Inflammatory macrophage (primary cell): Measurements from ENCODE around the gene C2orf76.
"Not testable (repeated sequence)": the region's sequence is repeated elsewhere in the genome, so short reads cannot be mapped to it uniquely, and the experiment has no call there.

Source experiments
- DNase-seq, 2 donors: peaks; one replicate each; pipeline ENCODE4 v3.0.0-alpha.2; 2020 to 2022

C2orf76 gene

DNA sequence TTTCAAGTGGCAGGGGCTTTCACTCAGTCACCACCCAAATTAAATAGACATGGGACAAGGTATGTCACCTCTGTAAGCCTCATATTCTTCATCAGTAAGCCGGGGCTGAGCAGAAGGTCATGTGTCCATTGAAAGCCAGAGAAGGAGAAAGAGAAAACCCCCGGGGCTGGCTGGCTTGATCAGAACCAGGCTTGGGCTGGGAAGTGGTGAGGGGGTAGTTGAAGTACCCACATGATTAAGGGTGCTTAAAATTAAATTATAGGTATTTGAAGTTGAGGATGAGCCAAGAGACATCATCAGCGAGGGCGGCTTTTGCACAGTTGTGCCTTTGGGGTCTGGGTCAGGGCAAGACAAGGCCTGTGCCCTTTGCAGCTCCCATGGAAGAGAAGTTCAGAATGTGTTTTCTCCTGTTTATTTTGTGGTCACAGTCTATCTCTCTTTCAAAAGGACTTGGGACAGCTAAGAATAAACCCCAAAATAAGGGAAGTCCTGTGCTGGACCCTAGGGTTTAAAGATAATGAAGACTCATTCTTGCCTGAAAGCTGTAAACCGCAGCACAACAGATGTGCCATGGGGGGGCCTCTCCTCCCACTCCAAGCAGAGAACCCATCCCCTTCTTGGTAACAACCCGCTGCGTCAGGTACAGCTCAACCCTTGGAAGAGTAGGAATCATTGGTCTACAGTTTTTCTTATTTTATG, 10.8 kb upstream of the C2orf76 start:
- DNase-seq = no peak

- DNase-seq = no peak
These were observed 10.2 kb upstream of the C2orf76 start for GRCh38 chr2:119376810-119377209.

- not testable (repeated sequence) for DNase-seq
These were observed 9.8 kb upstream of the C2orf76 start for GRCh38 chr2:119376406-119376805.

DNA sequence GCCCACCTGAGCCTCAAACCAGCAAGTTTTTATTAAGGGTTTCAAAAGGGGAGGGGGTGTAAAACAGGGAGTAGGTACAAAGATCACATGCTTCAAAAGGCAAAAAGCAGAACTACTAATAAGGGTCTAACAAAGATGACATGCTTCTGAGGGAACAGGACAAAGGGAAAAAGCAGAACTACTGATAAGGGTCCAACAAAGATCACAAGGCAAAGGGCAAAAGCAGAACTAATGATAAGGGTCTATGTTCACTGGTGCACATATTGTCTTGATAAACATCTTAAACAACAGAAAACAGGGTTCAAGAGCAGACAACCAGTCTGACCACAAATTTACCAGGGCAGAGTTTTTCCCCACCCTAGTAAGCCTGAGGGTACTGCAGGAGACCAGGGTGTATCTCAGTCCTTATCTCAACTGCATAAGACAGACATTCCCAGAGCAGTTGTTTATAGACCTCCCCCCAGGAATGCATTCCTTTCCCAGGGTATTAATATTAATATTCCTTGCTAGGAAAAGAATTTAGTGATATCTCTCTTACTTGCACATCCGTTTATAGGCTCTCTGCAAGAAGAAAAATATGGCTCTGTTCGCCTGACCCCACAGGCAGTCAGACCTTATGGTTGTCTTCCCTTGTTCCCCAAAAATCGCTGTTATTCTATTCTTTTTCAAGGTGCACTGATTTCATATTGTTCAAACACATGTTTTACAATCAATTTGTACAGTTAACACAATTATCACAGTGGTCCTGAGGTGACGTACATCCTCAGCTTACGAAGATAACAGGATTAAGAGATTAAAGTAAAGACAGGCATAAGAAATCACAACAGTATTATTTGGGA, 7.5 kb upstream of the C2orf76 start:
- not testable (repeated sequence) for DNase-seq

GRCh38 chr2:119372778-119373568, 6.3 kb upstream of the C2orf76 start:
- DNase-seq = no peak

DNA sequence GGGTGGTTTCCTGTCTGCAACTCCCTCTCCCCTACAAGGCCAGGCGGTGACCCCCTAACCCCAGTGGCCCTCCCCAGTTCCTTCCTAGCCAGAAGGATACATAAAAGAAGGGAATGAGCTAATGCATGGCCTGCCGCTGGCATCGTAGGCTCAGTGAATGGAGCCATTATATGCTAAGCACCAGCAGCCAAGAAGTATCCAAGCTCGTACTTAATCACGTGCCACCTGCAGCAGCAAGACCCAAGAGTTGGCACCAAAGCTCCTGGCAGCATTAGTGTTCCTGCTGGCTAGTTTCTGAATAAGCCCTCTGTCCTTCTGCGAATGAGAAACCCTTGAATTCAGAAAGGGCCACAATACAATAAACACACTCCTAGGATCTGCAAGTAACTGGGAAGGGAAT, 4.5 kb upstream of the C2orf76 start:
- DNase-seq = no peak

- DNase-seq = no peak
These were observed 3.2 kb upstream of the C2orf76 start for GRCh38 chr2:119369845-119370244.

DNA sequence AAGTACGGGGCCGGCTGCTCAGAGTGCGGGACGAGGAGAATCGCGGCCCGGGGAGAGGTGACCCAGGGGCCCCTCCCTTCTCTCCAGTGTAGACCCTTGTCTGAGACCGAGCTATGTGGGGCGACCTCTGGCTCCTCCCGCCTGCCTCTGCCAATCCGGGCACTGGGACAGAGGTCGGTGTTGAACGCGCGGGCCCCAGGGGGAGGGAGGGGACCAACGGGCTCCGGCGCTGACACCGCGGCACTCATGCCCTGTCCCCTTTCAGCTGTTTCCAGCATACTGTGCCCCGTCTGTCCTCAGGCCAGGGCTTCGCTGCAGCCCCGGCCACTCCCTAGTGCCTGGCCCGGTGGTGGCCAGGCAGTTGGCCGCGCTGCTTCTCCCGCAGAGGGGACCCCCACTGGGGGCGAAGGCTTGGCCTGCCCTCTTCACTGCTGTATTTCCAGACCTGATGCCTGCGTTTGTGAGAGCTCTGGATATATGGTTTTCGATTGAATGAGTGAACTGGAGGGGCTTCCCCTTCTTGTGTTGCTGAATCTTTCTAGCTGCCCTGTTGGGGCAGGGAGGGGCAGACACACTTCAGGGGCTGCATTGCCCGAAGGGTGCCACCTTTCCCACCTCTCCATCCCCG, 952 bp upstream of the C2orf76 start:
- DNase-seq = peak in 1 of 2 donors; percentile 26

DNA sequence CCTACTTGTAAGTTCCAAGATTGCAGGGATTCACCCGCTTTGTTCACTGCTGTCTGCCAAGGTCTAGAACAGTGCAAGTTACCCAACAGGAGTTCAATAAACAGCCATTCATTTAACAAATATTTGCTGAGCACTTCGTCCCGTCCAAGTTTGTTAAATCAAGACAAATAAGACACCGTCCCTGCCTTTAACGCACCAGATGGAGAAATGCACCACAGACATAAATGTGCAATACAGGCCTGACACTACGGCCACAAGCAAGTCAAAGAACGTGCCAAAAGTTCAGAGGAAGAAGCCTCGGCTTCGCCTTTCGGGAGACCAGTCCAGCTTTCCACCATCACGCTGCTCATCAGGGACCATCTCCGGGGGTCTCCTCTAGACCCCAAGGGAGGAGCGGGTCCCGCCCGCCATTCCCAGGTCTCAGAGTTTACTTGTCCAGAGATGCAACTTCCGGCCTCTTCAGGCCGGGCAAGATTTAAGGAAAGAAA, 429 bp downstream of the C2orf76 start:
- DNase-seq = peak; percentile 18 to 35

GRCh38 chr2:119365436-119365835, 1.2 kb downstream of the C2orf76 start:
- DNase-seq = no peak

DNA sequence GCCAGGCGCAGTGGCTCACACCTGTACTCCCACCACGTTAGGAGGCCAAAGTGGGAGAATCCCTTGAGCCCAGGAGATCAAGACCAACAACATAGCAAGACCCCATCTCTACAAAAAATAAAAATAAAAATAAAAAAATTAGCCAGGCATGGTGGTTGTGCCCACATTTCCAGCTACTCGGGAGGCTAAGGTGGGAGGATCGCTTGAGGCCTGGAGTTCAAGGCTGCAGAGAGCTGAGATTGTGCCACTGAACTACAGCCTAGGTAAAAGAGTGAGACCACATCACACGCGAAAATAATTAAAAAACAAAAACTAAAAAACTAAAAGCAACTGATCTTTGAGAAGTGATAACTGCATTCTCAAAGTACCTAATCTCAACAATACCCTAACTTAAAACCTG, 1.8 kb downstream of the C2orf76 start:
- DNase-seq = no peak

- no peak for DNase-seq
These were observed 6.1 kb downstream of the C2orf76 start for GRCh38 chr2:119360423-119360966.

DNA sequence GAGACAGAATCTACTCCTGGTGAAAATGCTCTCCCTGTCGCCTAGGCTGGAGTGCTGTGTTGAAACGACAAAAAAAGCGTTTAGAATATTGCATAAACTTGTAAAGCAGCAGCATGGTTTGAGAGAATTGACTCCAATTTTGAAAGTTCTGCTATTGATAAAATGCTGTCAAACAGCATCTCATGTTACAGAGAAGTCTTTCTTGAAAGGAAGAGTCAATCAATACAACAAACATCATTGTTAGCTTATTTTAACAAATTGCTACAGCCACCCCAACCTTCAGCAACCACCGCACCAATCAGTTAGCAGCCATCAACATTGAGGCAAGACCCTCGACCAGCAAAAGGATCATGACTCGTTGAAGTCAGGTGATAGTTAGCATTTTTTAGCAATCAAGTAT, 6.9 kb downstream of the C2orf76 start:
- no peak for DNase-seq

GRCh38 chr2:119354860-119355259, 11.8 kb downstream of the C2orf76 start:
- DNase-seq = no peak

DNA sequence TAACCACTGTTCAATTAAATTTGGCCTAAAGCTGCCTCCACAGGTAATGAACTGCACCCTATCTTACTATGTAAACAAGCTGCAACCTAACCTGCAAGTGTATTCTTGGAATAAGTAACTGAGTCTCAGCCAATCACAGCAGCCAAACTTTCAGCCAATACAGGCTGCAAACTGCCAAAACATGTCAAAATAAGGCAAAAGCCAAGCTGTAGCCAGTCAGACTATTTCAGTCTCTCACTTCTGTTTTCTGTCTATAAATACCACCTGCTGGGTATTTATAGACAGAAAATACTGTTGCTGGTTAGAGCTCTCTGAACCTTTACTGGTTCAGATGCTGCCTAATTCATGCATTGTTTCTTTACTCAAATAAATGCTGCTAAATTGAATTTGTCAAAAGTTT, 14.3 kb downstream of the C2orf76 start:
- DNase-seq = peak; percentile 32 to 55

DNA sequence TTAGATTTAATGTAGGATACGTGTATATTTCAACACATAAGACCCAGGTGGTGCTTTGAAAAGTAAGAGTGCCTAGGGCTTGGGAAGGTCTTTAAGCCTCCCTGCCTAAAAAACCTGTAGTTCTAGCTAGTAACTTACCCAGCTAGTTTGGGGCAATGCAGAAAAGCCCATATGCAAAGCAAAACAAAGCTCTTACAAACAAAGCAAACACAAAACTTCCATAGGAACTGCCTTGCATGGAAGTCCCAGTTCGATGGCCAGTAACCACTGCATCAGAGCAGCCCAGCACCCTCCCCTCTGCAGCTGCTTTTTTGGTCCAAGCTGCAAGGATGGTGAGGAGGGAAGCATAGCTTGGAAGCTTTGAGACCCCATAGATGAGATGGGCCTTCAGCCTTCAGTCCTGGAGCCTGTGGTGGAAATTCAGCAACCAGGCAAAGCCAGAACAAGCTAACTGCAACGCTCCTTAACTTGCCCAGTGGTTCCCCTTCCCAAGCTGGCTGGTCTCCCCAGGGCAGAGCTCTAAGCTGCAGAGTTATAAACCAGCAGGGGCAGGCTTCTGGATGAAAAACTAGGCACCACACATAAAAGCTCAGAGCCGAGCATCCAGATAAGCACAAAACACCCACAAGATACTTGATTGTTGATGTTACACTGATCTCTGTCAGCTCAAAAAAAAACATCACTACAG, 16.2 kb downstream of the C2orf76 start:
- no peak for DNase-seq

- no peak for DNase-seq
These were observed 17.3 kb downstream of the C2orf76 start for GRCh38 chr2:119349289-119349688.

GRCh38 chr2:119341684-119342083, 24.9 kb downstream of the C2orf76 start:
- no peak for DNase-seq

DNA sequence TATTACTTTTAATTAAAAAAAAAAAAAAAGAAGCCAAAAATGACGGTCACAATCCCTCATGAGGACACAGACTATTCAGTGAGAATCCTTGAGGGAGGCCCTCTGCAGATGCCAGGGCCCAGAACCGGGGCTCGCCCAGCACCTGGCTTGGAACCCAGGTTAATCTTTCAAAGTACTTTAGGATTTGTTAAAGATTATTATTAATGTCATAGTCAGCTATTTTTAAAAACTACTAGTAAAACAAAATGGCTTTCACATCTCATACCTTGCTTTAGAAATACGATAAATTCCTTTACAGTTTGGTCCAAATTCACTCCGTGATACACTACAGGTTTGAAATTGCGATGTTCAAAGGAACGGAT, 27.1 kb downstream of the C2orf76 start:
- no peak for DNase-seq

GRCh38 chr2:119338826-119339561, 27.6 kb downstream of the C2orf76 start:
- peak; percentile 75 to 89 for DNase-seq

DNA sequence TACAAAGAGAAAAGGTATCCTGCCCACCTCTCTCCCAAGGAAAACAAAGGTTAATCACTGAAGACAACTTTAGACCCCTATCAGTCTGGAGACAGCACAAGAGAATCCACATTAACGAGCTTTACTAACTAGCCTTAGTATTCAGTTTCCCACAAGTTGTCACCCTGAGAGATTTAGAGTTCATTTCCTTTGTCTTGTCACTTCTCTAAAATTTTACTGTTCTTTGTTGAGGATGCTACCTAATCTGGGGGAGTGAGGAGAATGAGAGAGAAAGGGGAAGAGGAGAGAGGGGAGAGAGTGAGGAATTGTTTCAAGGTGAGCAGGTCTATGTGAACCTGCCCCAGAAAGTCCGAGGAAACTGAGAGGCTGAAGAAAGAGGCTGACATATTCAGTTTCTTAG, 28.4 kb downstream of the C2orf76 start:
- DNase-seq = no peak
